OCI-M1 (cell line): ENCODE measurements around the gene HLA-DRB1.
"Not testable (repeated sequence)": the region's sequence is repeated elsewhere in the genome, so short reads cannot be mapped to it uniquely, and the experiment has no call there.

Experiments
- DNase-seq: peaks from one replicate; lab custom pipeline; 2025; lab: John Stamatoyannopoulos, UW

Gene HLA-DRB1

DNA sequence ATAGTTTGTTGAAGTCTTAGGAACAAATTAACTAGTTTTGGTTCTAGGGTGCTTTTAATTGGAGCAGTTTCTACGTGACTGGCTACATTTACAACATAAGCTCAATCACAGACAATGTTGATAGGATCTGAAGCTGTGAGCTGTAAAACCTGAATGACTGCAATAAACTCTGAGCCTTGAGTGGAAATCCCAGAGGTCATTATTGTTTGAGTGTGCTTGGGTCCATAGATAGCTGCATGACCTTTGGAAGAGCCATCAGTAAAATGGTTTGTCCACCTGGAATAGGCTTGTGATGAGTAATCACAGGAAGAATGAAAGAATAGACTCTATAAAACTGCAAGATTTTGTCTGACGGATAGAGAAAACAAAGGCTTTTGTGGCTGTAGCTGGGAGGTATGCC, 26.7 kb downstream of the HLA-DRB1 start:
- DNase-seq = no peak

DNA sequence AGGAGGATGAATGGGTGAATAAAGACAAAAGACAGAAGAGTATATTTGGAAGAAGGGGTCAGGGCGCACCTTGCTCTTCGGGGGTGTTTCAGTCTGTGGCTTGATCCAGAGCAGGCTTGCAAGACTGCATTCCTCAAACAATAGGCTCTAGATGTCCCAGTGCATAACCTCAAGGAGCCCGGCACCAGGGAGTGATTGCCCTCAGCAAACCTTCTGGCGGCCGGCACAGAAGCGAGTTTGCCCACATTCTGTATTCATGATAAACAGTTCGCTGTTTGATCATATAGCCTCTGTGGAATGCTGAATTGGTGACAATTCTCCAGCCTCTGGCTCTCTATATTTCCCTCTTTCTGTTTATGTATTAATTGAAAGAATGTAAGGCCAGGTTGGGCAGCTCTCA, 29.9 kb downstream of the HLA-DRB1 start:
- DNase-seq = no peak

DNA sequence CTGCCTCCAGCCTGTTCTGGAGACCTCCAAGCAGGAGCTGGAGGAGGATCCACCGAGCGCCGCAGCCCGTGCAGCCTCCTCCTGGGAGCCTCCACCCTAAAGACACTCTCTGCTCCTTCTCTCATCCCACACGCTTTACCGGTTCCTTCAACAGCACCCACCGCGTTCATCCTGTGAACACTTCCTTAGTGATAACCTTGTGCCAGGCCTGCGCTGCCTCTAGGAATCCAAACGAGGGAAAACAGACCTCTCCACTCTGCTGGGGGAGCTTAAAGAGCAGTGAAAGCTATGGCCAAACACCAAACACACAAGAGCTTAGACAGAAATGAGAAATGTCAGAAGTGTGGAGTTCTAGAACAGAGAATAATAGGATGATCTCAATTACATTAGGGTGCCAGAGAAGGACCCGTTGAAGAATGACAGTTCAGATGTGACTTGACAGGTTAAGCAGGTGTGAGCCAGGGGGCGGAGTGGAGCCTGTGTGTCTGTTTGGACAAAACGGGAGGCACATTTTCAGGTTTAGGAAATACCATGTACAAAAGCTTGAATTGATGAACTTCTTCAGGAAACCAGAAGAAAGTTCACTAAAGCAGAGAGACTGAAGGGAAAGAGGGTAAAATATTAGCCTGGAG, 31.1 kb downstream of the HLA-DRB1 start:
- no peak for DNase-seq

DNA sequence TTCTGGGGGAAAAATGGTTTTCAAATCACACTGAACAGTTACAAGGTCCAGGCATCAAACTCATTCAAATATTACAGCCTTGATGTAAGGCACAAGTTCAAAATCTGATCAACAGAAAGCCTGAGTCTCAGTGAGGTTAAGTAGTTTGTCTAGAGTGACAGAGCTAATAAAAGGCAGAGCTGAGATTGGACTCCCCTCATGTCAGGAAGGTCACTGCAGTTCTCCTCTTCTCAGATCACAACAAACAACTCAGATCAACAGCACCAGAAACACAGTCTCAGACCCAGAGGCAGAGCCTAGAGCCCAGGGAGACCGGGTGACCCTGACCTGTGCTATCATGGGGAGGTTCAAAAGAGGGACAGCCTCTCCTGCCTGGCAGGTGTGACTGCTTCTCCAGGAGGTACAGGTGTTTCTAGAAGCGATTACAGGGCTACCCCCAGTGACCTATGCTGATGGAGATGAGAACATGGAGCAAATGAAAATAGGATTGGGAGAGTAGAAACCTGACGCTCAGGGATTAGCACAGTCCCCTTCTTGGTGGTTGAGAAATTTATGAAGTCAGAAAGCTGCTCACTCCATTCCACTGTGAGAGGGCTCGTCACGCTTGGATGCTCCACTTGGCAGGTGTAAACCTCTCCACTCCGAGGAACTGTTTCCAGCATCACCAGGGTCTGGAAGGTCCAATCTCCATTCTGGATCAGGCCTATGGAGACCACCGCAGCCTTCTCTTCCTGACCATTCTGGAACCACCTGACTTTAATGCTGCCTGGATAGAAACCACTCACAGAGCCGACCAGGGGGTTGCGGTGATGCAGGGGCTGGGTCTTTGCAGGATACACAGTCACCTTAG, 35.3 kb downstream of the HLA-DRB1 start:
- no peak for DNase-seq

DNA sequence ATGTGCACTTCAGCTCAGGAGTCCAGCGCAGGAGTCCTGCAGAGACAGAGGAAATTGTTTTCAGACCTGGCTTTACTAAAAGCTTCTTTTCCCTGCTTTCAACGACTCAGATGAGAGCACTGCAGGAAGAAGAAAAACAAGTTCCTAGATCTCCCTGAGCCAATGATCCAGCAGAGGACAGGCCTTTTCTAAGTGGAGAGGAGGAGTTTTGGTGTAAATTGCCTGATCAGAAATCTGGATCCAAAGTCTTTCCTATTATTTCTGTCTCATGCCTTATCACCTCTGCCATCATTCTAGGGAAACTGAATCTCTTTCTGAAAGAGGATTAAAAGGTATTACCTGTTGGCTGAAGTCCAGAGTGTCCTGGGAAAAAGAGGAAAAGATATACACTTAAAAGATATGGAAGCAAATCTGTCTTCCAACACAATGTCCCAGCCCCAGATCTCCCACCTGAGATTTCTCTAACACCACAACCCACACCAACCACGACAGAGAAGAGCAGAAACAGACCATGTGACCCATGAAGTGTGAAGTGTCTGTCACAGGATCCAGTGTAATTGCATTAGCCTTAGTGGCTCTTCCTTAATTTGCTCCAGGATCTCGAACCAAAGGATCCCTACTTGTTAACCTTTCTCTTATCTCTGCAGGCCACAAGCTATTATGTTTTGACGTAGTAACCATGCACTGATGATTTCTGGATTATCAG, 36.5 kb downstream of the HLA-DRB1 start:
- DNase-seq = peak; percentile 37

DNA sequence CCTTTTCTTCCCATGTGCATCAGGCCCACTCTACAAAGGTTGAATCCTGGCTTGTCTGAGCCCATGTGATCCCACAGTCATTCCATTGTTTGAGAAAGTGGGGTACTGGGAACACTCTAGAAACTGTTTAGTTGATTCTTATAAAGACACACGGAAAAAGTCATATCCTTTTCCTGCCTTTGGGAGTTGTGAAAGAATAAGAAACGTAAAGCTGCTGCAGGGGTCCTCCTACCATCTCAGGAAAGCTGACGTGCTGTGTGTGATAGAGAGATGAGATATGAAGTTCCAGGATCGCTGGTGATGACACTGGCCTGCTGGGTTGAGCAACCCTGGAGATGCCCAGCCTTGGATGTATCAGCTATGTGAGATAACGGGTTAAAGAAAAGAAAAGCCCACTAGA, 38.2 kb downstream of the HLA-DRB1 start:
- no peak for DNase-seq

DNA sequence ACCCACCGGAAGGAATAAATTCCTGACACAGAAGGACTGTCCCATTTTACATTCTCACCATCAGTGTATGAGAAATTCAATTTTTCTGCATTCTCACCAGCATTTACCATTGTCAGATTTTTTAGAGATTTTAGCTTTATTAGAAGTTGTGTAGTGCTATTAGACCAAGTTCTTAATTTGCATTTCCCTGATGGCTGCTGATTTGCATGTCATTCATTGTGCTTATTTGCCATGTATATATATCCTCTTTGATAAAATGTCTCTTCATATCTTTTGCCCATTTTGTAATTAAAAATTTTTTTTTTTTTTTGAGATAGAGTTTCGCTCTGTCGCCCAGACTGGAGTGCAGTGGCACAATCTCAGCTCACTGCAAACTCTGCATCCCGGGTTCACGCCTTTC, 49.8 kb downstream of the HLA-DRB1 start:
- no peak for DNase-seq

DNA sequence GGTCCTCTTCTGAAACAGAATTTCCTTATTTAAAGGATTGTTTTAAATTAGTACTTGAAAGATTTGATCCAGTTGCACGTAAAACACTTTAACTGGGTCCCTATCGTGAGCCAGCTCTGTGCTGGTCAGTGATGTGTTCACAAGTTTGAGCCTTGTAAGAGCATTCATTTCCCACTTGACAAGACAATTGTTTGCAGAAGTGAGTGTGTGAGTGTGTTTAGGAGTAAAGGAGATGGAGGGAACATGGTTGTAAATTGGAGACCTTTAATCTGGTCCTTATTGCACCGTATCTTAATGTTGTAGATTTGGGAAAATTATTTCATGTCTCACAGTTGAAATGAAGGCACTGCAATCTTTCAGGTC, 59.2 kb downstream of the HLA-DRB1 start:
- not testable (repeated sequence) for DNase-seq

DNA sequence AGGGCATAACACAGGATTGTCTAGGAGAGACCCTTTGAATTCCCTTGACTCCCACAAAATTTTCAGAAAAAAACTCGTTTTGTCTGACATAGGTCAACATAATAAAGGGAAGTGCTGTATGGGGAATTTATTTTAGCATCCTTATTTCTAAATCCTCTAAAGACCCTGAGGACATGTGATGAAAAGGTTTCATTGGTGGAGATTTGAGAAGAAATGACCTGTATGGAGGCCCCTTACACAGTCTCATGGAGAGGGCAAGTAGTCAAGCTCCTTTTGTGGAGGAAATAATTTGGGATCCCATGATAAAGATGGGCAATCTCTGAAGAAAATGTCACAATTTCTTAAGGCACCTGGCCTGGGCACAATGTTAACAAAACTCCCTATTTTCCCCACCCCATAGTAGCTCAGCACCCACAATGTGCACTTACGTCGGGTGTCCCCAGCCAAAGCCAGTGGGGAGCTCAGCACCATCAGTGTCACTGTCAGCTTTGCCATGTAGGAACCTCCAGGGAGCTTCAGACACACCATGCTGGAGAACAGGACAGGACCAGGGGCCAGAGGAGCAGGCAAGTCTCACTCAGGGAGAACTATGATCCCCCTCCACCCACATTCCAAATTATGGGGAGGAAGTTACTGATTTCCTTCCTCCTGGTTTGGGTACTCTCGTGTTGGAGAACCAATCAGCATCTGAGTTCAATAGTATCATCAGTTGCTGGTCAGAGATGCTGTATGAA, 59.8 kb downstream of the HLA-DRB1 start, which contains the start of gene HLA-DRB5:
TSS of gene HLA-DRB5 (minus strand) at position 591 of the 734 bp plus-strand sequence. CDS start at position 528, 63 bp downstream.
- DNase-seq = peak; percentile 79
